HepG2 (cell line): ENCODE results near the gene FER1L5. TPM values are rescaled to one million over a fixed set of nuclear protein-coding genes. Genes with fewer than 3 reads are reported as not detected.
A peak's percentile ranks its signal among the peaks of the same experiment; 100 is the strongest.

Experiments
- AKAP8 ChIP-seq: sonication (generic); formaldehyde crosslinking; IDR thresholded peaks from 2 replicates; pipeline ENCODE4 v1.5.1; 2020; ENCODE audit warnings: mild to moderate bottlenecking, missing genetic modification reagents
- CBFB ChIP-seq: sonication (generic); formaldehyde crosslinking; IDR thresholded peaks from 2 replicates; pipeline ENCODE4 v1.4.0; 2020; ENCODE audit warnings: missing genetic modification reagents
- CSRNP2 ChIP-seq: sonication (generic); formaldehyde crosslinking; conservative IDR thresholded peaks from 2 replicates; pipeline ENCODE4 v1.8.0; 2022; ENCODE audit warnings: low read depth, missing genetic modification reagents
- DMAP1 ChIP-seq: IDR thresholded peaks from 2 replicates; pipeline ENCODE4 v1.6.1; 2016
- HNF4A ChIP-seq: sonication (generic); formaldehyde crosslinking; IDR thresholded peaks from 2 replicates; pipeline ENCODE4 v1.4.0; 2020; ENCODE audit warnings: missing genetic modification reagents
- KAT7 ChIP-seq: IDR thresholded peaks from 2 replicates; pipeline ENCODE4 v1.6.1; 2018; ENCODE audit warnings: borderline replicate concordance, missing compliant biosample characterization
- MLXIP ChIP-seq: sonication (generic); formaldehyde crosslinking; IDR thresholded peaks from 2 replicates; pipeline ENCODE4 v1.9.0; 2021; ENCODE audit warnings: missing genetic modification reagents, borderline replicate concordance
- MZF1 ChIP-seq: sonication (generic); formaldehyde crosslinking; IDR thresholded peaks from 2 replicates; pipeline ENCODE4 v1.8.1; 2023; ENCODE audit warnings: mild to moderate bottlenecking, missing genetic modification reagents, borderline replicate concordance
- SMC3 ChIP-seq: IDR thresholded peaks from 2 replicates; pipeline ENCODE4 v1.6.1; 2011; ENCODE audit warnings: low read length, improper control_type of control experiment
- SNAPC2 ChIP-seq: sonication (generic); formaldehyde crosslinking; IDR thresholded peaks from 2 replicates; pipeline ENCODE4 v1.8.1; 2022; ENCODE audit warnings: mild to moderate bottlenecking, missing genetic modification reagents
- XBP1 ChIP-seq: sonication (generic); formaldehyde crosslinking; IDR thresholded peaks from 2 replicates; pipeline ENCODE4 v1.5.0; 2020; ENCODE audit warnings: missing genetic modification reagents
- ZNF180 ChIP-seq: sonication (generic); formaldehyde crosslinking; IDR thresholded peaks from 2 replicates; pipeline ENCODE4 v1.4.0; 2020; ENCODE audit warnings: low read depth, missing genetic modification reagents, borderline replicate concordance
- ZNF547 ChIP-seq: sonication (generic); formaldehyde crosslinking; IDR thresholded peaks from 2 replicates; pipeline ENCODE4 v1.5.1; 2020; ENCODE audit warnings: mild to moderate bottlenecking, missing genetic modification reagents
- ZNF766 ChIP-seq: sonication (generic); formaldehyde crosslinking; IDR thresholded peaks from 2 replicates; pipeline ENCODE4 v1.5.0; 2020; ENCODE audit warnings: missing genetic modification reagents, borderline replicate concordance
- ZNF776 ChIP-seq: sonication (generic); formaldehyde crosslinking; IDR thresholded peaks from 2 replicates; pipeline ENCODE4 v1.4.0; 2020; ENCODE audit warnings: mild to moderate bottlenecking, missing genetic modification reagents
- polyA plus RNA-seq, 8 experiments: library from polyadenylated mRNA; depleted of rRNA in 3 of 8; stranded (reverse) in 7 of 8; unstranded in 1 of 8; fragments of >200 nt; fragmentation: Illumina TruSeq in 4 of 8; extraction: Trizol in 4 of 8; gene quantifications; 2 replicates each; pipeline versions ENCODE4 v1.2.1 to v1.2.3, GENCODE V29; 2011 to 2016; ENCODE audit warnings: low read depth in 4 of 8, missing spikeins in 1 of 8, mixed read lengths in 1 of 8; ENCODE audit not compliant: insufficient read depth in 1 of 8
- total RNA-seq, 5 experiments: library from RNA; depleted of rRNA; stranded (reverse); fragments of >200 nt; fragmentation: Illumina TruSeq; extraction: Trizol; gene quantifications; 2 replicates each; pipeline ENCODE4 v1.2.3, GENCODE V29; 2016; ENCODE audit warnings: low read depth in 1 of 5
- TF ChIP-seq, protein P1 (sequence below): sonication (generic); formaldehyde crosslinking; IDR thresholded peaks from 2 replicates; pipeline ENCODE4 v1.5.0; 2020; ENCODE audit warnings: mild to moderate bottlenecking, missing genetic modification reagents, borderline replicate concordance

Gene FER1L5
- total and polyA plus RNA-seq, 2 of the 13 experiments (the other 11 are each of a cell fraction or from before 2014, with no cell fraction given): 0.02 to 0.08 TPM

DNA sequence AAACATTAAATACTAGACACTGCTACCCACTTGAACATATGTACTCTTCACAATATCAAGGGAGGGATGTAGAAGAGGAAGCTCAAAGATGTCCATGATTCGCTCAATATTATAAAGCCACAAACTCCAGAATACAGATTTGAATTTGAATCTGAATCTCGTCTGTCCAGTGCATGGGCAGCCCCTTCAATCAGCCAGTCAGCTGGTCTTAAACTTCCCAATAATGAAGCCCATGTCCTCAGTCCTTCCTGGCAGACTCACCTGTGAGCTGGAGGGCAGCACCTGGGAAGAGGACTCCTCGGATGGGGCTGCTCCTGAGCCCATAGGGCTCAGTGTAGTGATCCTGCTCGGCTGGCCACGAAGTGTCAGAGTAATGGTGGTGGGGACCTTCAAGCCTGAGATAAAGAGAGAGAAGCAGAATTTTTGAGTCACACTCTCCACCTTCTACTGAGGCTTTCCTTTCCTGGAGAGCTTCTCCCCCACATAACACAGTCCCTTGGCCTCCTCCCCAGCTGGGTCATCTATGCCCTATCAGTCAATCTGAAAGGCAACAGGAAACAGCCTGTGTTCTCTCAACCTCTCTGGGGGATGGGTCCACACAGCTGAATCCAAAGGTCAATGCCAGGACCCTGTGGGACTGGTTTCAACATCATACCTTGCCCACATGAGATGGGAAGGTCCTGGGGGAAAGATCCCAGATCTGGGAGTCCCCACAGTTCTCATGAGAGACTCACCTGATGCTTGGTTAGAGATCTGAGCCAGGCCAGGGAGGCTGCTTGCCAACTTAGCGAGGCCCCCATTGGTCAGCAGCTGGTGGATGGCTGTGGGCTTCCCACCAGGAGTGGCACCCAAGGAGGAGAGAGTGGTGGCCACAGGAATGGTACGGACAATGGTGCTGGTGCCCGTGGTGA, 40.9 kb upstream of the FER1L5 start (continued):
- TF ChIP-seq MLXIP (CRISPR knock-in tag): no peak
- peak; percentile 99 for TF ChIP-seq HNF4A (CRISPR knock-in tag)
- no peak for TF ChIP-seq ZNF547
- TF ChIP-seq KAT7 (CRISPR knock-in tag): no peak
- TF ChIP-seq MZF1 (CRISPR knock-in tag): no peak
- no peak for TF ChIP-seq CSRNP2
- TF ChIP-seq AKAP8 (CRISPR knock-in tag): no peak
- no peak for TF ChIP-seq ZNF766
- TF ChIP-seq ZNF180 (CRISPR knock-in tag): no peak
- peak; percentile 72; the same call in 1 of the 2 replicates for TF ChIP-seq CBFB
- no peak for TF ChIP-seq ZNF776 (CRISPR knock-in tag)
- TF ChIP-seq XBP1 (CRISPR knock-in tag): no peak
- 0 out of 2 replicates have a peak, but pooled peaks have one; percentile 45 for TF ChIP-seq DMAP1 (CRISPR knock-in tag)
- TF ChIP-seq, protein P1, sequence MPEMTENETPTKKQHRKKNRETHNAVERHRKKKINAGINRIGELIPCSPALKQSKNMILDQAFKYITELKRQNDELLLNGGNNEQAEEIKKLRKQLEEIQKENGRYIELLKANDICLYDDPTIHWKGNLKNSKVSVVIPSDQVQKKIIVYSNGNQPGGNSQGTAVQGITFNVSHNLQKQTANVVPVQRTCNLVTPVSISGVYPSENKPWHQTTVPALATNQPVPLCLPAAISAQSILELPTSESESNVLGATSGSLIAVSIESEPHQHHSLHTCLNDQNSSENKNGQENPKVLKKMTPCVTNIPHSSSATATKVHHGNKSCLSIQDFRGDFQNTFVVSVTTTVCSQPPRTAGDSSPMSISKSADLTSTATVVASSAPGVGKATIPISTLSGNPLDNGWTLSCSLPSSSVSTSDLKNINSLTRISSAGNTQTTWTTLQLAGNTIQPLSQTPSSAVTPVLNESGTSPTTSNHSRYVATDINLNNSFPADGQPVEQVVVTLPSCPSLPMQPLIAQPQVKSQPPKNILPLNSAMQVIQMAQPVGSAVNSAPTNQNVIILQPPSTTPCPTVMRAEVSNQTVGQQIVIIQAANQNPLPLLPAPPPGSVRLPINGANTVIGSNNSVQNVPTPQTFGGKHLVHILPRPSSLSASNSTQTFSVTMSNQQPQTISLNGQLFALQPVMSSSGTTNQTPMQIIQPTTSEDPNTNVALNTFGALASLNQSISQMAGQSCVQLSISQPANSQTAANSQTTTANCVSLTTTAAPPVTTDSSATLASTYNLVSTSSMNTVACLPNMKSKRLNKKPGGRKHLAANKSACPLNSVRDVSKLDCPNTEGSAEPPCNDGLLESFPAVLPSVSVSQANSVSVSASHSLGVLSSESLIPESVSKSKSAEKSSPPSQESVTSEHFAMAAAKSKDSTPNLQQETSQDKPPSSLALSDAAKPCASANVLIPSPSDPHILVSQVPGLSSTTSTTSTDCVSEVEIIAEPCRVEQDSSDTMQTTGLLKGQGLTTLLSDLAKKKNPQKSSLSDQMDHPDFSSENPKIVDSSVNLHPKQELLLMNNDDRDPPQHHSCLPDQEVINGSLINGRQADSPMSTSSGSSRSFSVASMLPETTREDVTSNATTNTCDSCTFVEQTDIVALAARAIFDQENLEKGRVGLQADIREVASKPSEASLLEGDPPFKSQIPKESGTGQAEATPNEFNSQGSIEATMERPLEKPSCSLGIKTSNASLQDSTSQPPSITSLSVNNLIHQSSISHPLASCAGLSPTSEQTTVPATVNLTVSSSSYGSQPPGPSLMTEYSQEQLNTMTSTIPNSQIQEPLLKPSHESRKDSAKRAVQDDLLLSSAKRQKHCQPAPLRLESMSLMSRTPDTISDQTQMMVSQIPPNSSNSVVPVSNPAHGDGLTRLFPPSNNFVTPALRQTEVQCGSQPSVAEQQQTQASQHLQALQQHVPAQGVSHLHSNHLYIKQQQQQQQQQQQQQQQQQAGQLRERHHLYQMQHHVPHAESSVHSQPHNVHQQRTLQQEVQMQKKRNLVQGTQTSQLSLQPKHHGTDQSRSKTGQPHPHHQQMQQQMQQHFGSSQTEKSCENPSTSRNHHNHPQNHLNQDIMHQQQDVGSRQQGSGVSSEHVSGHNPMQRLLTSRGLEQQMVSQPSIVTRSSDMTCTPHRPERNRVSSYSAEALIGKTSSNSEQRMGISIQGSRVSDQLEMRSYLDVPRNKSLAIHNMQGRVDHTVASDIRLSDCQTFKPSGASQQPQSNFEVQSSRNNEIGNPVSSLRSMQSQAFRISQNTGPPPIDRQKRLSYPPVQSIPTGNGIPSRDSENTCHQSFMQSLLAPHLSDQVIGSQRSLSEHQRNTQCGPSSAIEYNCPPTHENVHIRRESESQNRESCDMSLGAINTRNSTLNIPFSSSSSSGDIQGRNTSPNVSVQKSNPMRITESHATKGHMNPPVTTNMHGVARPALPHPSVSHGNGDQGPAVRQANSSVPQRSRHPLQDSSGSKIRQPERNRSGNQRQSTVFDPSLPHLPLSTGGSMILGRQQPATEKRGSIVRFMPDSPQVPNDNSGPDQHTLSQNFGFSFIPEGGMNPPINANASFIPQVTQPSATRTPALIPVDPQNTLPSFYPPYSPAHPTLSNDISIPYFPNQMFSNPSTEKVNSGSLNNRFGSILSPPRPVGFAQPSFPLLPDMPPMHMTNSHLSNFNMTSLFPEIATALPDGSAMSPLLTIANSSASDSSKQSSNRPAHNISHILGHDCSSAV (CRISPR knock-in tag): no peak
- TF ChIP-seq SMC3: peak; percentile 42; the same call in 1 of the 2 replicates
- TF ChIP-seq SNAPC2 (CRISPR knock-in tag): no peak
